Fibroblast of pulmonary artery (primary cell): ENCODE results near the gene CTCF.
A peak's percentile ranks its signal among the peaks of the same experiment; 100 is the strongest.
"Not testable (repeated sequence)": the region's sequence is repeated elsewhere in the genome, so short reads cannot be mapped to it uniquely, and the experiment has no call there.

Source experiments
- DNase-seq: peaks from one replicate; pipeline ENCODE4 v3.0.0-alpha.2; 2010; ENCODE audit warnings: low read depth
- H3K4me3 ChIP-seq: replicated peaks from 2 replicates; pipeline ENCODE4 v1.5.1; 2011; ENCODE audit warnings: low read depth, mild to moderate bottlenecking, control low read depth, low read length, moderate library complexity
- CTCF ChIP-seq: IDR thresholded peaks from 2 replicates; pipeline ENCODE4 v1.5.1; 2011; ENCODE audit warnings: mild to moderate bottlenecking, control low read depth, low read length, inconsistent platforms; ENCODE audit errors: missing control alignments

CTCF gene

GRCh38 chr16:67528870-67529581, 33.3 kb upstream of the CTCF start:
- H3K4me3 ChIP-seq: peak overlapping the region; percentile 70
- TF ChIP-seq CTCF: no peak
- DNase-seq: peak; percentile 44

- peak; percentile 25 for DNase-seq
- TF ChIP-seq CTCF: no peak
- H3K4me3 ChIP-seq: peak overlapping the region; percentile 70
These were observed 32.7 kb upstream of the CTCF start for GRCh38 chr16:67529582-67530012.

- peak; percentile 81 for DNase-seq
- no peak for TF ChIP-seq CTCF
- H3K4me3 ChIP-seq: peak overlapping the region; percentile 70
These were observed 32.0 kb upstream of the CTCF start for GRCh38 chr16:67530013-67530939.

GRCh38 chr16:67531247-67531646, 31.1 kb upstream of the CTCF start:
- no peak for DNase-seq
- H3K4me3 ChIP-seq: peak overlapping the region; percentile 70
- no peak for TF ChIP-seq CTCF

GRCh38 chr16:67533024-67533560, 29.2 kb upstream of the CTCF start:
- DNase-seq: no peak
- no peak overlapping the region for H3K4me3 ChIP-seq
- TF ChIP-seq CTCF: no peak

- not testable (repeated sequence) for DNase-seq, H3K4me3 ChIP-seq
These were observed 28.3 kb upstream of the CTCF start for GRCh38 chr16:67533987-67534386.

- no peak overlapping the region for H3K4me3 ChIP-seq
- no peak for TF ChIP-seq CTCF
- DNase-seq: no peak
These were observed 27.9 kb upstream of the CTCF start for GRCh38 chr16:67534431-67534830.
